ENCODE data around the gene SYCE3. TPM values are rescaled to one million over a fixed set of nuclear protein-coding genes. Genes with fewer than 3 reads are reported as not detected.

SYCE3 gene
- total RNA-seq, 2 experiments from 2014 or later: not detected

GRCh38 chr22:50604256-50605001 lies 41.7 kb upstream of the SYCE3 start:
- POLR2A ChIA-PET: interaction anchor here (1.1 to 1.7 kb wide), 2 partner anchors 22 to 78 kb away, joined by 3 to 4 read pairs; partner anchors contain the start of gene CHKB
- ATAC-seq (no peak), DNase-seq (no peak)
- no peak for TF ChIP-seq CTCF (IDR thresholded peaks at IDR 0.05)
- CTCF ChIA-PET: interaction anchor here (0.9 kb wide), 1 partner anchor 24 kb away, joined by 3 read pairs; the partner anchor contains the start of gene ARSA
- H3K27me3 Mint-ChIP-seq: peaks cover 35% of the 10 kb centered on the region
- no peak overlapping the region for H3K4me3 Mint-ChIP-seq
- no peak overlapping the region for H3K27ac Mint-ChIP-seq
- no peaks in the 10 kb centered on the region for H3K9me3 Mint-ChIP-seq
- intact Hi-C loops (cut with micrococcal nuclease): no loop called here
- no peaks in the 10 kb centered on the region for H3K36me3 Mint-ChIP-seq (ENCODE audit: low read depth)
- peaks cover 6% of the 10 kb centered on the region for H3K4me1 Mint-ChIP-seq (ENCODE audit: low read depth)

GRCh38 chr22:50603511-50604255 lies 41.0 kb upstream of the SYCE3 start:
- intact Hi-C loops (cut with micrococcal nuclease): no loop called here
- Mint-ChIP-seq H3K27ac (no peak overlapping the region), H3K36me3 (ENCODE audit: low read depth) (no peaks in the 10 kb centered on the region), H3K4me1 (ENCODE audit: low read depth) (peaks cover 6% of the 10 kb centered on the region), H3K4me3 (no peak overlapping the region), H3K27me3 (peaks cover 35% of the 10 kb centered on the region), H3K9me3 (no peaks in the 10 kb centered on the region)
- ATAC-seq (no peak), DNase-seq (no peak)
- POLR2A ChIA-PET: interaction anchor here (1.0 to 1.7 kb wide), 3 partner anchors 21 to 78 kb away, joined by 3 to 4 read pairs (median 4); partner anchors contain the start of genes CHKB and SCO2
- CTCF ChIA-PET: interaction anchor here (0.9 kb wide), 1 partner anchor 24 kb away, joined by 3 read pairs; the partner anchor contains the start of gene ARSA
- TF ChIP-seq CTCF (IDR thresholded peaks at IDR 0.05): no peak

GRCh38 chr22:50602338-50602700 lies 39.6 kb upstream of the SYCE3 start:
- no peaks in the 10 kb centered on the region for H3K36me3 Mint-ChIP-seq (ENCODE audit: low read depth)

GRCh38 chr22:50601669-50602337 lies 39.1 kb upstream of the SYCE3 start:
- intact Hi-C loops (cut with micrococcal nuclease): no loop called here
- Mint-ChIP-seq H3K9me3 (no peaks in the 10 kb centered on the region), H3K4me1 (ENCODE audit: low read depth) (peaks cover 6% of the 10 kb centered on the region), H3K4me3 (peak overlapping the region; percentile 47), H3K36me3 (ENCODE audit: low read depth) (peaks cover under 1% of the 10 kb centered on the region), H3K27ac (no peak overlapping the region), H3K27me3 (peaks cover 35% of the 10 kb centered on the region)
- CTCF ChIA-PET: interaction anchor here (1.0 to 1.6 kb wide), 2 partner anchors 19 to 76 kb away, joined by 3 to 5 read pairs; partner anchors contain the start of gene SCO2
- no peak for TF ChIP-seq CTCF (IDR thresholded peaks at IDR 0.05)
- DNase-seq (no peak), ATAC-seq (no peak)
- POLR2A ChIA-PET: interaction anchor here (0.6 to 1.4 kb wide), 2 partner anchors 38 to 59 kb away, joined by 3 to 5 read pairs; partner anchors contain the start of gene SYCE3

More at GRCh38 chr22:50602338-50602700, 39.6 kb upstream of the SYCE3 start:
- no peak for DNase-seq
- TF ChIP-seq CTCF (IDR thresholded peaks at IDR 0.05): no peak
- Mint-ChIP-seq H3K4me3 (no peak overlapping the region), H3K27ac (no peak overlapping the region), H3K9me3 (no peaks in the 10 kb centered on the region), H3K27me3 (peaks cover 35% of the 10 kb centered on the region), H3K4me1 (ENCODE audit: low read depth) (peaks cover 6% of the 10 kb centered on the region)
- intact Hi-C loops (cut with micrococcal nuclease): no loop called here
- ChIA-PET CTCF (interaction anchor here (1.0 to 1.6 kb wide), 2 partner anchors 19 to 77 kb away, joined by 3 to 5 read pairs; partner anchors contain the start of gene SCO2), POLR2A (interaction anchor here (0.6 to 1.7 kb wide), 4 partner anchors 20 to 77 kb away, joined by 3 to 5 read pairs (median 4); partner anchors contain the start of genes CHKB, SCO2 and SYCE3)
- no peak for ATAC-seq
